ENCODE measurements around the gene WDR73. TPM values are rescaled to one million over a fixed set of nuclear protein-coding genes. Genes with fewer than 3 reads are reported as not detected.

The WDR73 gene
- total and polyA plus RNA-seq, 2 donors (not counting 1 experiment from before 2014, with no cell fraction given) = 16.8 to 38.3 TPM

- H3K9me3 ChIP-seq (ENCODE audit: control insufficient read depth, insufficient read depth, low read depth, low read length) = no peaks in the 10 kb centered on the region
- H2AFZ ChIP-seq (ENCODE audit: low read length) = peak within 1 kb of the TSS; percentile 93
- TF ChIP-seq CTCF (conservative IDR thresholded peaks at IDR 0.05 in 1 of 2, IDR thresholded peaks at IDR 0.05 in 1 of 2; ENCODE audit: low read depth in 1 of 2, low read length in 2 of 2) (no peak), EZH2 (IDR thresholded peaks at IDR 0.05; ENCODE audit: low read length, missing control alignments) (no peak)
- H3K4me3 ChIP-seq (replicated peaks in 1 of 4; ENCODE audit: control extremely low read depth in 1 of 4, insufficient read depth in 1 of 4, low read depth in 3 of 4, low read length in 4 of 4) = peak within 1 kb of the TSS; percentile 54 to 92 (median 84)
- H4K20me1 ChIP-seq (ENCODE audit: control insufficient read depth, extremely low read depth, insufficient read depth, low read length) = no peaks in the 10 kb centered on the region
- no peaks in the 10 kb centered on the region for H3K27me3 ChIP-seq (ENCODE audit: control insufficient read depth, insufficient read depth, low read length)
- H3K9ac ChIP-seq (ENCODE audit: insufficient read depth, low read length) = peak within 1 kb of the TSS; percentile 73
- DNase-seq (ENCODE audit: low read depth in 2 of 2) = peak; percentile 89 to 92
- peak within 1 kb of the TSS; percentile 60 for H3K27ac ChIP-seq (ENCODE audit: insufficient read depth, low read length)
- peak within 1 kb of the TSS; percentile 88 for H3K4me2 ChIP-seq (ENCODE audit: extremely low read depth, insufficient read depth, low read length)
- no peaks in the 10 kb centered on the region for H3K4me1 ChIP-seq (ENCODE audit: control insufficient read depth, extremely low read depth, insufficient read depth, low read length)
- H3K79me2 ChIP-seq (ENCODE audit: control insufficient read depth, insufficient read depth, low read length) = peaks cover 1% of the 10 kb centered on the region
- no peaks in the 10 kb centered on the region for H3K36me3 ChIP-seq (ENCODE audit: control insufficient read depth, insufficient read depth, low read length)
Measured at GRCh38 chr15:84600687-84601554, 53.2 kb downstream of the WDR73 start, which contains the start of gene ZSCAN2. Gene ZSCAN2 (plus strand): TSS chr15:84601009. CDS start chr15:84603928, 2,919 bp downstream.

- Histone ChIP-seq H3K4me1 (ENCODE audit: control insufficient read depth, extremely low read depth, insufficient read depth, low read length) (no peaks in the 10 kb centered on the region), H3K4me3 (replicated peaks in 1 of 4; ENCODE audit: control extremely low read depth in 1 of 4, insufficient read depth in 1 of 4, low read depth in 3 of 4, low read length in 4 of 4) (peak overlapping the region; percentile 54 to 92 (median 84)), H3K27ac (ENCODE audit: insufficient read depth, low read length) (no peak overlapping the region), H3K27me3 (ENCODE audit: control insufficient read depth, insufficient read depth, low read length) (no peaks in the 10 kb centered on the region), H3K4me2 (ENCODE audit: extremely low read depth, insufficient read depth, low read length) (peak overlapping the region; percentile 76), H3K9ac (ENCODE audit: insufficient read depth, low read length) (no peak overlapping the region), H4K20me1 (ENCODE audit: control insufficient read depth, extremely low read depth, insufficient read depth, low read length) (no peaks in the 10 kb centered on the region), H3K79me2 (ENCODE audit: control insufficient read depth, insufficient read depth, low read length) (peaks cover 1% of the 10 kb centered on the region), H3K9me3 (ENCODE audit: control insufficient read depth, insufficient read depth, low read depth, low read length) (no peaks in the 10 kb centered on the region), H2AFZ (ENCODE audit: low read length) (peak overlapping the region; percentile 69), H3K36me3 (ENCODE audit: control insufficient read depth, insufficient read depth, low read length) (no peaks in the 10 kb centered on the region)
- peak; percentile 86 for DNase-seq (ENCODE audit: low read depth in 2 of 2)
- no peak for TF ChIP-seq CTCF (conservative IDR thresholded peaks at IDR 0.05 in 1 of 2, IDR thresholded peaks at IDR 0.05 in 1 of 2; ENCODE audit: low read depth in 1 of 2, low read length in 2 of 2)
- TF ChIP-seq EZH2 (IDR thresholded peaks at IDR 0.05; ENCODE audit: low read length, missing control alignments) = no peak
Measured at GRCh38 chr15:84600331-84600686, 53.8 kb downstream of the WDR73 start.

- Histone ChIP-seq H3K4me1 (ENCODE audit: control insufficient read depth, extremely low read depth, insufficient read depth, low read length) (no peaks in the 10 kb centered on the region), H3K4me3 (replicated peaks in 1 of 4; ENCODE audit: control extremely low read depth in 1 of 4, insufficient read depth in 1 of 4, low read depth in 3 of 4, low read length in 4 of 4) (peak overlapping the region in 2 of 4 experiments; percentile 77 to 90), H4K20me1 (ENCODE audit: control insufficient read depth, extremely low read depth, insufficient read depth, low read length) (no peaks in the 10 kb centered on the region), H3K79me2 (ENCODE audit: control insufficient read depth, insufficient read depth, low read length) (peaks cover 1% of the 10 kb centered on the region), H3K27me3 (ENCODE audit: control insufficient read depth, insufficient read depth, low read length) (no peaks in the 10 kb centered on the region), H3K27ac (ENCODE audit: insufficient read depth, low read length) (no peak overlapping the region), H3K4me2 (ENCODE audit: extremely low read depth, insufficient read depth, low read length) (no peak overlapping the region), H3K9me3 (ENCODE audit: control insufficient read depth, insufficient read depth, low read depth, low read length) (no peaks in the 10 kb centered on the region), H3K36me3 (ENCODE audit: control insufficient read depth, insufficient read depth, low read length) (no peaks in the 10 kb centered on the region), H2AFZ (ENCODE audit: low read length) (no peak overlapping the region), H3K9ac (ENCODE audit: insufficient read depth, low read length) (no peak overlapping the region)
- DNase-seq (ENCODE audit: low read depth in 2 of 2) = no peak
- TF ChIP-seq EZH2 (IDR thresholded peaks at IDR 0.05; ENCODE audit: low read length, missing control alignments) = no peak
Measured at GRCh38 chr15:84599906-84600305, 54.2 kb downstream of the WDR73 start.
